Uterus (tissue), 4 donors: ENCODE results near the gene HSD17B2. TPM values are rescaled to one million over a fixed set of nuclear protein-coding genes. Genes with fewer than 3 reads are reported as not detected.
"Not testable (repeated sequence)": the region's sequence is repeated elsewhere in the genome, so short reads cannot be mapped to it uniquely, and the experiment has no call there.

Experiments used
- DNase-seq, 2 donors: peaks; one replicate each; pipeline ENCODE4 v3.0.0-alpha.2; 2019 to 2020
- H3K27ac ChIP-seq, 2 donors: fragments of 200-600 bp; sonication (generic); 1 replicate in 1 of 2; 2 replicates in 1 of 2; pipeline ENCODE4 v1.5.1; 2016 to 2018
- H3K27me3 ChIP-seq, 2 donors: fragments of 200-600 bp; sonication (generic); one replicate each; pipeline ENCODE4 v1.5.1; 2018 to 2019; ENCODE audit warnings: control low read depth in 1 of 2
- H3K36me3 ChIP-seq, 2 donors: fragments of 200-600 bp; sonication (generic); one replicate each; pipeline ENCODE4 v1.5.1; 2019; ENCODE audit warnings: control low read depth in 1 of 2
- H3K4me1 ChIP-seq, 2 donors: fragments of 200-600 bp; sonication (generic); one replicate each; pipeline ENCODE4 v1.5.1; 2018 to 2019; ENCODE audit warnings: control low read depth in 1 of 2
- H3K4me3 ChIP-seq, 2 donors: fragments of 200-600 bp; sonication (generic); 1 replicate in 1 of 2; 2 replicates in 1 of 2; pipeline ENCODE4 v1.5.1; 2018 to 2019; ENCODE audit warnings: mild to moderate bottlenecking in 1 of 2
- H3K9me3 ChIP-seq, 2 donors: fragments of 200-600 bp; sonication (generic); one replicate each; pipeline ENCODE4 v1.5.1; 2019; ENCODE audit warnings: control low read depth in 1 of 2
- POLR2A ChIP-seq, 2 donors: fragments of 450-650 bp; IDR thresholded peaks; one replicate each; pipeline ENCODE4 v1.6.1; 2016; ENCODE audit warnings: antibody characterized with exemption in 2 of 2, mild to moderate bottlenecking in 1 of 2, moderate library complexity in 1 of 2
- intact Hi-C: fragments of 100-400 bp; cut with DNase I; formaldehyde crosslinking; loops from one replicate; pipeline ENCODE4 v1.15.1; 2023; ENCODE audit warnings: low total_unique reads
- total RNA-seq, 4 donors: library from RNA; depleted of rRNA in 3 of 4; stranded (reverse); fragments of >200 nt in 3 of 4; gene quantifications; one replicate each; pipeline versions ENCODE4 v1.1.0 to v1.2.4, GENCODE V29; 2014 to 2023
- TF ChIP-seq, protein P1 (sequence below), 4 experiments: fragments of 200-600 bp in 2 of 4; fragments of 450-650 bp in 2 of 4; sonication (generic) in 2 of 4; IDR thresholded peaks; one replicate each; pipeline ENCODE4 v1.5.1; 2016 to 2019; ENCODE audit warnings: antibody characterized with exemption in 4 of 4, mild to moderate bottlenecking in 2 of 4, moderate library complexity in 1 of 4
- donor health status: DM: yes; HTN: yes; CAD: no.

HSD17B2 gene
- total RNA-seq, 4 donors from 2014 or later = 0.14 TPM; not detected in 3

DNA sequence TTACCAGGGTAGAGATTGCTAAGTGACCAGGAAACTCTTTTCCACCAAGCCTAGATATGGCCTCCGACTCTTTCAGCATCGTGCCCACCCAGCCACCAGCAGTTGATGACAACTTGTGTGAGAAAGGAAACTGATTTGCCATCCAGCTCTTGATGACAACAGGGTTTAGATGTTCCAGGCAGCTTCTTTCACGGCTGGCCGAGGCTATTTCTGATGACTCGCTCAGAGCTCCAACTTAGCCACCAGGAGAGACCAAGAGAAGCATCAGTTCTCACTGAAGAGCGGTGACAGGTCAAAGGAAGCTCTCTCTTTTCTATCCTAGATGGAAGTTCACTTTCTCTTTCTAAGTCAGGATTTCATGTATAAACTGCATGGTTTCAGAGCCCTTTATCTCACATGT is 73.7 kb downstream of the HSD17B2 start:
- intact Hi-C loops = no loop called here
- no peak for DNase-seq
- Histone ChIP-seq H3K4me3 (no peak overlapping the region), H3K27me3 (no peaks in the 10 kb centered on the region), H3K4me1 (no peaks in the 10 kb centered on the region), H3K36me3 (no peaks in the 10 kb centered on the region), H3K27ac (no peak overlapping the region), H3K9me3 (no peaks in the 10 kb centered on the region)
- TF ChIP-seq, protein P1, sequence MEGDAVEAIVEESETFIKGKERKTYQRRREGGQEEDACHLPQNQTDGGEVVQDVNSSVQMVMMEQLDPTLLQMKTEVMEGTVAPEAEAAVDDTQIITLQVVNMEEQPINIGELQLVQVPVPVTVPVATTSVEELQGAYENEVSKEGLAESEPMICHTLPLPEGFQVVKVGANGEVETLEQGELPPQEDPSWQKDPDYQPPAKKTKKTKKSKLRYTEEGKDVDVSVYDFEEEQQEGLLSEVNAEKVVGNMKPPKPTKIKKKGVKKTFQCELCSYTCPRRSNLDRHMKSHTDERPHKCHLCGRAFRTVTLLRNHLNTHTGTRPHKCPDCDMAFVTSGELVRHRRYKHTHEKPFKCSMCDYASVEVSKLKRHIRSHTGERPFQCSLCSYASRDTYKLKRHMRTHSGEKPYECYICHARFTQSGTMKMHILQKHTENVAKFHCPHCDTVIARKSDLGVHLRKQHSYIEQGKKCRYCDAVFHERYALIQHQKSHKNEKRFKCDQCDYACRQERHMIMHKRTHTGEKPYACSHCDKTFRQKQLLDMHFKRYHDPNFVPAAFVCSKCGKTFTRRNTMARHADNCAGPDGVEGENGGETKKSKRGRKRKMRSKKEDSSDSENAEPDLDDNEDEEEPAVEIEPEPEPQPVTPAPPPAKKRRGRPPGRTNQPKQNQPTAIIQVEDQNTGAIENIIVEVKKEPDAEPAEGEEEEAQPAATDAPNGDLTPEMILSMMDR (IDR thresholded peaks at IDR 0.05) = no peak
- TF ChIP-seq POLR2A (IDR thresholded peaks at IDR 0.05) = no peak

DNA sequence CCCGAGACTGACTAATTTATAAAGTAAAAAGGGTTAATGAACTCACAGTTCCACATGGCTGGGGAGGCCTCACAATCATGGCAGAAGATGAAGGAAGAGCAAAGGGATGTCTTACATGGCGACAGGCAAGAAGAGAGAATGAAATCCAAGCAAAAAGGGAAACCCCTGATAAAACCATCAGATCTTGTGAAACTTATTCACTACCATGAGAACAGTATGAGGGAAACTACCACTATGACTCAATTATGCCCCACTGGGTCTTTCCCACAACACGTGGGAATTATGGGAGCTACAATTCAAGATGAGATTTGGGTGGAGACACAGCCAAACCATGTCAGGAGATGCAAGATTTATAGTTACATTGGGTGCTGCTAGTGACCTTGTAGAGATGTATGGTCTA is 74.2 kb downstream of the HSD17B2 start:
- intact Hi-C loops, H3K27me3 ChIP-seq, H3K36me3 ChIP-seq, H3K4me1 ChIP-seq, H3K27ac ChIP-seq, H3K4me3 ChIP-seq, H3K9me3 ChIP-seq, DNase-seq: not testable (repeated sequence)

DNA sequence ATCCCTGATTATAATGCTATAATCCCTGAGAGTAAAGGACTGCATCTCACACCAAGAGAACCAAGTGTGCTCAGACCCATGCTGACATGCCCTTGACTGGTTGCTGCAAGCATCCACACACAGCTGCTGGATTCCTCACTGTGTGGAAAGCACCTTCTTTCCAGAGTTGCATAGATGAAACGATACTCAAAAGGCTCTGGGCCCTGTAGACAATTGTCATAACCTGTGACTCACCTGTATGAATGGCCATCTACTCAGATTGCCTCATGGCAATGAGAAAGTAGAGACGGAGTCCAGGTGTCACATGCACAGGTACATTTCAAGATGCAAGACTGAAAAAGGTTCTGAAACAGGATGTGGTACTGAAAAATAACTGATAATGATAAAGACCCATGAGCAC is 76.9 kb downstream of the HSD17B2 start:
- Histone ChIP-seq H3K4me1 (no peaks in the 10 kb centered on the region), H3K27me3 (no peaks in the 10 kb centered on the region), H3K9me3 (no peaks in the 10 kb centered on the region), H3K4me3 (no peak overlapping the region), H3K27ac (no peak overlapping the region), H3K36me3 (no peaks in the 10 kb centered on the region)
- intact Hi-C loops = no loop called here
- TF ChIP-seq, protein P1 (IDR thresholded peaks at IDR 0.05) = no peak
- TF ChIP-seq POLR2A (IDR thresholded peaks at IDR 0.05) = no peak
- DNase-seq = no peak

DNA sequence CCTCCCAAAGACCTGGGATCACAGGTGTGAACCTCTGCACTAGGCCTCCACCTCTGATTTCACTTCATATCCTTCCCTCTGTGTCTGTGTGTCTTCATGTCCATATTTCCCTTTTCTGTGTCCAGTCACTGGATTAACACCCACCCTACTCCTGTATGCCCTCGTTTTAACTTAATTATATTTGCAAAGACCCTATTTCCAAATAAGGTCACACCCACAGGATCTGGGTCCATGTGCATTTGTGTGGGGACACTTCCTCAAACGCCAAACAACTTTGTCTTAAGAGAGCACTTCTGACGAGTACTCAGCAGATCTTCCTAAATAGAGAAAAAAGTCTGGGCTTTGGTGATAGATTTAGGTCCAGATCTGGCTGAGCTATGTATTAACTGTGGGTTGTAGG is 78.7 kb downstream of the HSD17B2 start:
- TF ChIP-seq, protein P1 (IDR thresholded peaks at IDR 0.05) = no peak
- TF ChIP-seq POLR2A (IDR thresholded peaks at IDR 0.05) = no peak
- no peak for DNase-seq
- H3K27ac ChIP-seq = no peak overlapping the region
- no peaks in the 10 kb centered on the region for H3K27me3 ChIP-seq
- no peaks in the 10 kb centered on the region for H3K4me1 ChIP-seq
- H3K9me3 ChIP-seq = no peaks in the 10 kb centered on the region
- intact Hi-C loops = no loop called here
- H3K36me3 ChIP-seq = no peaks in the 10 kb centered on the region
- H3K4me3 ChIP-seq = no peak overlapping the region

DNA sequence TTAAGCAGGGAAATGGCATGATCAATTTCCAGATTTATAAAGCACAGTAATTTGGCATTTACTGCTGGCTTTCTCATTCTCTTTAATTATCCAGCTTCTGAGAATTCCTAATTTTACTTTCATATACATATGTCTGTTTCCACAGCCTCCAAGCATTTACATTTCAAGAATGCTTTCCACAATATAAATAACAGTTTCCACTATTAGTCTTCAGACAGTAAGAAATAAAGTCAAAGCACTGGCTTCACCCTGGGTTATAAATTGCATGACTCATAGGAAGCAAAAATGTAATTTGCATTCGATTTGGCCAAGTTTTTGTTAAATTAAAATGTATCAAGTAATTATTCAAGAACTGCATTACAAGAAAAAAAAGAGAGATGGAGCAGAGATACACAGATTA is 81.5 kb downstream of the HSD17B2 start:
- Histone ChIP-seq H3K9me3 (no peaks in the 10 kb centered on the region), H3K27ac (no peak overlapping the region), H3K4me1 (no peaks in the 10 kb centered on the region), H3K4me3 (no peak overlapping the region), H3K36me3 (no peaks in the 10 kb centered on the region), H3K27me3 (no peaks in the 10 kb centered on the region)
- TF ChIP-seq, protein P1 (IDR thresholded peaks at IDR 0.05) = no peak
- no peak for TF ChIP-seq POLR2A (IDR thresholded peaks at IDR 0.05)
- intact Hi-C loops = no loop called here
- no peak for DNase-seq

DNA sequence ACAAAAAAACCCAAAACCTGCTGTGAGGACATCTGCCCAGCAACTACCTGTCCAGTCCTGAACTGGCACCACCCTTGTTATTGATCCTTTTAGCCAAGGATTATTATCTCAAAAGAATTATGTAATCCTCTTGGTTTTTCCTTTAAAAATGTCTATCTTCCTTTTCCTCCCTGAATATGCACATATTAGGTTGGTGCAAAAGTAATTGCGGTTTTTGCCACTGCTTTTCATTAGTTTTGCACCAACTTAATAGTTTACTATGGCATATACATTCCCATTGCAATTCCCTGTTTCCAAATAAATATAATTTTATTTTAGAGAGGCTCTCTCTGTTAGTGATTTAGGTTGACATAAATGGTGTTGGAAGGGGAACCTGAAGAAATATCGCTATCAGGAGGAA is 83.7 kb downstream of the HSD17B2 start:
- Histone ChIP-seq H3K4me3 (no peak overlapping the region), H3K27ac (no peak overlapping the region), H3K27me3 (no peaks in the 10 kb centered on the region), H3K4me1 (no peaks in the 10 kb centered on the region), H3K9me3 (no peaks in the 10 kb centered on the region), H3K36me3 (no peaks in the 10 kb centered on the region)
- TF ChIP-seq, protein P1 (IDR thresholded peaks at IDR 0.05) = no peak
- TF ChIP-seq POLR2A (IDR thresholded peaks at IDR 0.05) = no peak
- DNase-seq = no peak
- intact Hi-C loops = no loop called here
